Bronchial epithelial cell (primary cell): ENCODE measurements around the gene KLHDC8A. TPM values are rescaled to one million over a fixed set of nuclear protein-coding genes. Genes with fewer than 3 reads are reported as not detected.

Experiments used
- DNase-seq: peaks from one replicate; pipeline ENCODE4 v3.0.0-alpha.2; 2010; ENCODE audit warnings: low read depth
- FAIRE-seq: peaks from 2 replicates; lab custom pipeline; 2011; peaks lifted over from hg19 to GRCh38; lab: Jason Lieb, UNC
- H3K27me3 ChIP-seq: 2 replicates; pipeline ENCODE4 v1.5.1; 2011; ENCODE audit warnings: low read length; ENCODE audit not compliant: control insufficient read depth, insufficient read depth
- H3K36me3 ChIP-seq: 2 replicates; pipeline ENCODE4 v1.5.1; 2011; ENCODE audit warnings: low read length; ENCODE audit not compliant: control insufficient read depth, insufficient read depth
- H3K4me3 ChIP-seq: 2 replicates; pipeline ENCODE4 v1.5.1; 2011; ENCODE audit warnings: mild to moderate bottlenecking, low read depth, low read length, control low read depth
- total RNA-seq: library from RNA; depleted of rRNA; stranded (reverse); fragments of >200 nt; gene quantifications from 2 replicates; pipeline ENCODE4 v1.2.1, GENCODE V29; 2014
- TF ChIP-seq, protein P1 (sequence below): IDR thresholded peaks from 2 replicates; pipeline ENCODE4 v1.5.1; 2011; ENCODE audit warnings: mild to moderate bottlenecking, moderate library complexity, low read length, control low read depth, inconsistent platforms; ENCODE audit not compliant: insufficient read depth, severe bottlenecking

The KLHDC8A gene
- total RNA-seq, 1 donor from 2014 or later, result not detected

DNA sequence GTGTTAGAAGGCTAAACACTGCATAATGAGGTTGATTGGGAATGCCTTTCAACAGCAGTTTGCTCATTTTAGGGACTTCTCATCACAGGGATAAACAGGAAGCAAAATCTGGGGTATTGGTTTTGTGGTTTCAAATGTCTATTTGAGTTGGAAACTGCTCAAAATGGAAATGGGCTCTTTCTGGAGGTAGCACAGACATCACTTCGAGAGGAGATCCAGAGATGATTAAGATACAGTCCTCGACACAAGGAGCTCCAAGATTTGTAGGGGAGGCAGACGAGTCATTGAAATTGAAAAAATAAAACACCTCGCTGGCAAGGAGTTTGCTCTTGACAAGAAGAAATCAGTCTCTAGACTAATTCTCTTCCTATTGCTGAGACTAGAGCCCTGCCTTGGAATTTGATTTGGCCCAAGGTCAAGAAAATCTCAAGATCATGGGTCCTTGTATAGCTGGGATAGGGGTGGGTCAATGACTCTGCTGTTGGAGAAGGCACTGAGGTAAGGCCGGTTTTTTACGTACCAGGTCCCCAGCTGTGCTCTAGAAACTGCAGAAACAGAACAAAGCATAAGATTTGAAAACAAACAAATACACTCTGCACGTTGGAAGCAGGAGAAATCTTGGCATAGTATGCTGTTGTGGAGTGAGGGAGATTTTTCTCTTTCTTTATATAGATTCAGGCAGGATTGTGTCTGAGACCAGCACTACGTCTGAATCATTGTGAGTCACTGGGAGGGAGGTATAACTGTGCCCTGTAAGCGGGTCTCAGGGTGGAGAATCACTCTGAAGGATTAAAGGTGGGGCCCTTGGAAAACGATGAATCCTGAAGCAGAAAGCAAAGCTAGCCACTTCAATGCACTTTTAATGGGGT, 17.7 kb upstream of the KLHDC8A start:
- TF ChIP-seq, protein P1, sequence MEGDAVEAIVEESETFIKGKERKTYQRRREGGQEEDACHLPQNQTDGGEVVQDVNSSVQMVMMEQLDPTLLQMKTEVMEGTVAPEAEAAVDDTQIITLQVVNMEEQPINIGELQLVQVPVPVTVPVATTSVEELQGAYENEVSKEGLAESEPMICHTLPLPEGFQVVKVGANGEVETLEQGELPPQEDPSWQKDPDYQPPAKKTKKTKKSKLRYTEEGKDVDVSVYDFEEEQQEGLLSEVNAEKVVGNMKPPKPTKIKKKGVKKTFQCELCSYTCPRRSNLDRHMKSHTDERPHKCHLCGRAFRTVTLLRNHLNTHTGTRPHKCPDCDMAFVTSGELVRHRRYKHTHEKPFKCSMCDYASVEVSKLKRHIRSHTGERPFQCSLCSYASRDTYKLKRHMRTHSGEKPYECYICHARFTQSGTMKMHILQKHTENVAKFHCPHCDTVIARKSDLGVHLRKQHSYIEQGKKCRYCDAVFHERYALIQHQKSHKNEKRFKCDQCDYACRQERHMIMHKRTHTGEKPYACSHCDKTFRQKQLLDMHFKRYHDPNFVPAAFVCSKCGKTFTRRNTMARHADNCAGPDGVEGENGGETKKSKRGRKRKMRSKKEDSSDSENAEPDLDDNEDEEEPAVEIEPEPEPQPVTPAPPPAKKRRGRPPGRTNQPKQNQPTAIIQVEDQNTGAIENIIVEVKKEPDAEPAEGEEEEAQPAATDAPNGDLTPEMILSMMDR, result no peak
- FAIRE-seq (no peak), DNase-seq (peak; percentile 78)
- H3K27me3 ChIP-seq, result peaks cover 4% of the 10 kb centered on the region
- H3K36me3 ChIP-seq, result no peaks in the 10 kb centered on the region
- H3K4me3 ChIP-seq, result no peak overlapping the region

DNA sequence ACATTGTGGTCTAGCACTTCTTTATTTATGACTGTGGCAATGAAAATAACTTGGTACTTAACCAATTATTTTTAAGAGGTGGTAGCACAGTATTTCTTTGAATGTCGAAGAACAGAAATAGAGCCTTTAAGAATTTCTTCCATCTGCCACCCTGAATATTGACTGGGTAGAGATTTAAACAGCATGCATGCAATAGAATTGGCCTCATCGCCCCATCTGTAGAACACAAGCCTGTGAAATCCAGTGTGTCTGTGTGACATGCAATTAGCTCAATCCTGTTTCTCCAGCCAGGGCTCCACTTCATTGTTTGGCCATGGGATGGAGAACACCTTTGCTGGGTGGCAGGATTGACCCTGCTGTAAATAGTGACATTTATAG, 17.1 kb upstream of the KLHDC8A start:
- H3K4me3 ChIP-seq, result no peak overlapping the region
- H3K27me3 ChIP-seq, result peaks cover 4% of the 10 kb centered on the region
- DNase-seq (no peak), FAIRE-seq (no peak)
- H3K36me3 ChIP-seq, result no peaks in the 10 kb centered on the region
- TF ChIP-seq, protein P1, result no peak

DNA sequence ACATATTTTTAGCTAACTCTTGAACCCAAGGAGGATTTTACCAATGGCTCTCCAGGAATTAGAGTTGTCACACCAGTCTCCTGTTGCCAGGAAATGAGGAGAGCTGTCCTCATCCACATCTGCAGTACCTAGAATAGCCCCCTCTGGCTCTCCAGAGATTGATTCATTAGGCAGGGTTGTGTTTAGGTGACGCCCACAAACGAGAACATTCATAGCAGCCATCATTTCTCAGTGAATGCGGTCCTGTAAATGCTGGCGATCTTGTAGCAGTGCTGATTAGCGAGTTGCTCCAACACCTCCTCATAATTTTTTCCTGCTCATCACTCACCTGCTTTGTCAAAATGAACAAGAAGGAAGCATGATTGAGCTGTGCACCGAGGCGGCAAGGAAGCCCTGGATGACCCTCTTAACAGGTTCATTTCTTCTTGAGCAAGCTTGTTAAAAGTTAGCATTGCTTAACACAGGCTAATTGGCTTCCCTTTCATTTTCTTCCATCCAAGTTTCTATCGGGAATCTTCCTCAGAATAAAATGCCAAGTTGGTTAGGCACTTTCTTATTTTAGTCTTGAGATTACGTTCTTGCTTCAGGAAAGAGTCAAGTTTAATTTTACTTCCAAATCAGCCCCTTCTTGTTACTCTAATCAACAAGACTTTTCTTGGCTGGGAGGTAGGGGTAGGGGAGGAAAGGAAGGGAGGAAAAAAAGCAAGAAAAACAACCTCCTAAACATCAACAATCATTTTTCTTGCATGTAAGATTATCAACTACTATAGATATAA, 16.5 kb upstream of the KLHDC8A start:
- FAIRE-seq (no peak), DNase-seq (no peak)
- H3K4me3 ChIP-seq, result no peak overlapping the region
- TF ChIP-seq, protein P1, result no peak
- no peaks in the 10 kb centered on the region for H3K36me3 ChIP-seq
- peaks cover 4% of the 10 kb centered on the region for H3K27me3 ChIP-seq

- TF ChIP-seq, protein P1, result no peak
- Histone ChIP-seq H3K4me3 (no peak overlapping the region), H3K27me3 (peaks cover 4% of the 10 kb centered on the region), H3K36me3 (no peaks in the 10 kb centered on the region)
- DNase-seq, result no peak
- no peak for FAIRE-seq
Measured at GRCh38 chr1:205371871-205372660, 15.3 kb upstream of the KLHDC8A start.

- FAIRE-seq, result no peak
- H3K4me3 ChIP-seq, result no peak overlapping the region
- TF ChIP-seq, protein P1, result no peak
- H3K27me3 ChIP-seq, result peaks cover 4% of the 10 kb centered on the region
- no peak for DNase-seq
- no peaks in the 10 kb centered on the region for H3K36me3 ChIP-seq
Measured at GRCh38 chr1:205370780-205371179, 14.1 kb upstream of the KLHDC8A start.
